Mesodermal cell (in vitro differentiated cells): ENCODE measurements around the gene PACSIN2.
"Not testable (repeated sequence)": the region's sequence is repeated elsewhere in the genome, so short reads cannot be mapped to it uniquely, and the experiment has no call there.

ENCODE experiments used
- H3K27ac ChIP-seq: 2 replicates; pipeline ENCODE4 v1.7.0; 2013; ENCODE audit warnings: mild to moderate bottlenecking, low read depth, low read length, moderate library complexity; ENCODE audit not compliant: severe bottlenecking
- H3K36me3 ChIP-seq: 2 replicates; pipeline ENCODE4 v1.7.1; 2013; ENCODE audit warnings: mild to moderate bottlenecking, low read length, moderate library complexity; ENCODE audit not compliant: control insufficient read depth, insufficient read depth
- H3K4me1 ChIP-seq: one replicate; pipeline ENCODE4 v1.7.1; 2013; ENCODE audit warnings: mild to moderate bottlenecking, low read length; ENCODE audit not compliant: insufficient read depth, control insufficient read depth, poor library complexity, severe bottlenecking
- H3K4me3 ChIP-seq: 2 replicates; pipeline ENCODE4 v1.7.0; 2013; ENCODE audit warnings: low read length, control low read depth, mild to moderate bottlenecking; ENCODE audit not compliant: insufficient read depth, poor library complexity, severe bottlenecking; ENCODE audit errors: extremely low read depth
- H3K9me3 ChIP-seq: 2 replicates; pipeline ENCODE4 v1.7.1; 2013; ENCODE audit warnings: mild to moderate bottlenecking, low read length, moderate library complexity; ENCODE audit not compliant: control insufficient read depth
- WGBS, 2 experiments: methylation state at CpG; one replicate each; pipeline ENCODE4 v1.1.5; 2013; ENCODE audit warnings: missing lambda C conversion rate in 2 of 2; ENCODE audit not compliant: insufficient coverage in 2 of 2; 5-methylcytosine and 5-hydroxymethylcytosine counted together

Gene PACSIN2

DNA sequence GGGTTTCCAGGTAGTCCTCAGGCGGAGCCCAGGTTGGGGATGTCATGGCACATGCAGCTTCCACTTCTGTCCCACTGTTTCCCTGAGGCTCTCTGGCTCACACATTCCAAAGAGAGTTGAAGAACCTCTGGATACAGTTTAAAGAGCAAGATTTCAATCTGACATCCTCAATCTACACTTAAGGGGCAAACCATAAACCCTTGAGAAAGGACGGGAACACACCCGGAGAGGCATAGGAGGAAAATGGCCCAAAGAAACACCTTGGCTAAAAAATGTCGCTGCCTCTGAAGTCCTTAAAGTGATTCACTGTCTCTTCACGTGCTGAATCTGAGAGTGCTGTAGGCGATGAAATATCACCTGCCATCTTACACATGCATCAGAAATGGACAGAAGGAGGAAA lies 87.0 kb downstream of the PACSIN2 start:
- 100% methylated on average over 2 to 5 of the region's 6 CpGs for WGBS, 2 experiments
- H3K36me3 ChIP-seq = peaks cover 7% of the 10 kb centered on the region
- H3K27ac ChIP-seq = no peak overlapping the region
- H3K9me3 ChIP-seq = no peaks in the 10 kb centered on the region
- no peak overlapping the region for H3K4me3 ChIP-seq
- H3K4me1 ChIP-seq = peaks cover 13% of the 10 kb centered on the region

DNA sequence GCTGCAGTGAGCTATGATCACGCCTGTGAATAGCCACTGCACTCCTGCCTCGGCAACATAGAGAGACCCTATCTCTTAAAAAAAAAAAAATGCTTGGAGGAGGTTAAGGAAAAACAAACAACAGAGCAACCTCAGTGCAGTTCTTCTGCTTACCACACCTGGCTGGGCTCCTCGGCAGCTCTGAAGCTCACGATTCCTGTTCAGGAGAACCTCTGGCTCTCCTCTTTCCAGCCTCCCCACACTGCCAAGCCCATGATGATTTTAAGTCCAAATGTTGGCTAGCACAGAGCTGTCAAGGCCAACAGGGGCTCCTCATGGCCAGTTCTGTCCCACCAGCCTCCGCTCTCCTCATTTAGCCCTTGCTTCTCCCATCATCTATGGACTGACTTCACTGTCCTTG lies 88.2 kb downstream of the PACSIN2 start:
- Histone ChIP-seq H3K27ac (no peak overlapping the region), H3K4me3 (no peak overlapping the region), H3K36me3 (peaks cover 7% of the 10 kb centered on the region), H3K4me1 (peaks cover 24% of the 10 kb centered on the region), H3K9me3 (no peaks in the 10 kb centered on the region)
- WGBS, 2 experiments = 95 to 99% methylated on average over 3 to 4 of the region's 5 CpGs

DNA sequence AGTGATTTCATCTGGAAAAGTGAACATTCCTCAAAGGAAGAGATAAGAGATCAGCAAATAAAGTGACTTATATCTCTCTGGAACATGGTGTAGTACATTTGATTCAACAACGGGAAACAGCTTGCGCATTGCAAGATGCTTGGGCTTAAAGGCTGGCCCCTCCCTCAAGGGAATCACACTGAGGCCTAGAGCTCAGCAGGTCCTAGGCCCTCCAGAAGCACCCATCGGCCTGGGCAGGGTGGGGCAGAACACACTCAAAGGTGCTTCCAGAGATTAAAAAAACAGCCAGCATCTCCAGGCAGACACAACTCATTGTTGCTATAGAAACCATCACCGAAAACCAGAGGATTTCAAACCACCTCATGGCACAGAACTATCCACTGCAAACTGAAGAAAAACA lies 88.8 kb downstream of the PACSIN2 start:
- H3K4me1 ChIP-seq = peaks cover 31% of the 10 kb centered on the region
- no peak overlapping the region for H3K27ac ChIP-seq
- 90 to 96% methylated on average over 2 to 3 of the region's 4 CpGs for WGBS, 2 experiments
- H3K4me3 ChIP-seq = no peak overlapping the region
- H3K9me3 ChIP-seq = no peaks in the 10 kb centered on the region
- H3K36me3 ChIP-seq = peaks cover 7% of the 10 kb centered on the region

DNA sequence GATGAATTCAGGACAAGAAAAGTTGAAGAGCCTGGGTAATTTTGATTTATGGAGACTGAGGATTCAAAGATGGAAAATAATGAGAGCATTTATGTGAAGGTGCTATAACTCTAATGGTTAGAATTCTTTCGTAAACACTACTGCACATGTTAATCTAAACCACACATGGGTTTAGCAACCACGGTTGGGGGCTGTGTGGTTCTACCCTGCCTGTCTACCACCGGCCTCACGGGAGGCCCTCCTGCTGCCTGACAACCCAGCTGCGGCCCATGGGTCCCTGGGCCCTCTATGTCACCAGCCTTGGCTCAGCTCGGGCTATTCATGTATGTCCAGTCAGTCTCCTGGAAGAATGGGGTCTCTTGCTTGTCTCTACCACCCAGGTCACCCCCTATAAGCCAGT lies 89.4 kb downstream of the PACSIN2 start:
- Histone ChIP-seq H3K36me3 (peaks cover 7% of the 10 kb centered on the region), H3K4me1 (peaks cover 33% of the 10 kb centered on the region), H3K9me3 (no peaks in the 10 kb centered on the region), H3K4me3 (no peak overlapping the region), H3K27ac (no peak overlapping the region)
- WGBS, 2 experiments = 94 to 97% methylated on average over 6 of the region's 6 CpGs

DNA sequence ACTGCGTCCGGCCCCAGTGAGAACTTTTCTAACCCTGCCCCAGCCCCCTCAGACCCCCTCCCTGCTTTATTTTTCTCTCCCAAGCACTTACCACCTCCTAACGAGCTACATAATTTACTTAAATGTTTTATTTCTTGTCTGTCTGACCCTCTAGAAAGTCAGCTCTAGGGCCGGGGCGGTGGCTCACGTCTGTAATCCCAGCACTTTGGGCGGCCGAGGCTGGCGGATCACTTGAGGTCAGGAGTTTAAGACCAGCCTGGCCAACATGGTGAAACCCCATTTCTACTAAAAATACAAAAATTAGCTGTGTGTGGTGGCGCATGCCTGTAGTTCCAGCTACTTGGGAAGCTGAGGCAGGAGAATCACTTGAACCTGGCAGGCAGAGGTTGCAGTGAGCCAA lies 89.9 kb downstream of the PACSIN2 start:
- H3K4me1 ChIP-seq = peaks cover 38% of the 10 kb centered on the region
- H3K27ac ChIP-seq, H3K9me3 ChIP-seq, H3K4me3 ChIP-seq, H3K36me3 ChIP-seq: not testable (repeated sequence)
- WGBS, 2 experiments = 84 to 97% methylated on average over 3 to 10 of the region's 10 CpGs

DNA sequence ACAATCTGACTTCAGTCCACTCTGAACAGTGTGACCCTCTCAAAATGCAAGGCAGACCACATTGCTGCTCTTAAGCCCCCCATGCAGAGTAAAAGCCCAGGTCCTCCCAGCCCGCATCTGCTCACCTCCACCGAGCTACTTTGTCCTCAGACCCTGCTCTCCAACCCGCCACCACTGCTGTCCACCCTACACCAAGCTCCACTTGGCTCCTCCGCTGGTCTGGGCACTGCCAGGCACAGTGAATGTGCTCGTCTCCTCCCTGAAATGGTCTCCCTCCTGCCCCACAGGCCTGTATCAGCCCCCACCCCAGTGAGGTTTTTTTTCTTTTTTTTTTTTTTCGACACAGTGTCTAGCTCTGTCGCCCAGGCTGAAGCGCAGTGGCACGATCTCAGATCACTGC lies 90.5 kb downstream of the PACSIN2 start:
- Histone ChIP-seq H3K27ac (no peak overlapping the region), H3K4me1 (peaks cover 43% of the 10 kb centered on the region), H3K36me3 (peaks cover 7% of the 10 kb centered on the region), H3K9me3 (no peaks in the 10 kb centered on the region), H3K4me3 (no peak overlapping the region)
- 98% methylated on average over 8 of the region's 9 CpGs; no CpG with 5 or more reads in 1 of the 2 experiments for WGBS, 2 experiments

DNA sequence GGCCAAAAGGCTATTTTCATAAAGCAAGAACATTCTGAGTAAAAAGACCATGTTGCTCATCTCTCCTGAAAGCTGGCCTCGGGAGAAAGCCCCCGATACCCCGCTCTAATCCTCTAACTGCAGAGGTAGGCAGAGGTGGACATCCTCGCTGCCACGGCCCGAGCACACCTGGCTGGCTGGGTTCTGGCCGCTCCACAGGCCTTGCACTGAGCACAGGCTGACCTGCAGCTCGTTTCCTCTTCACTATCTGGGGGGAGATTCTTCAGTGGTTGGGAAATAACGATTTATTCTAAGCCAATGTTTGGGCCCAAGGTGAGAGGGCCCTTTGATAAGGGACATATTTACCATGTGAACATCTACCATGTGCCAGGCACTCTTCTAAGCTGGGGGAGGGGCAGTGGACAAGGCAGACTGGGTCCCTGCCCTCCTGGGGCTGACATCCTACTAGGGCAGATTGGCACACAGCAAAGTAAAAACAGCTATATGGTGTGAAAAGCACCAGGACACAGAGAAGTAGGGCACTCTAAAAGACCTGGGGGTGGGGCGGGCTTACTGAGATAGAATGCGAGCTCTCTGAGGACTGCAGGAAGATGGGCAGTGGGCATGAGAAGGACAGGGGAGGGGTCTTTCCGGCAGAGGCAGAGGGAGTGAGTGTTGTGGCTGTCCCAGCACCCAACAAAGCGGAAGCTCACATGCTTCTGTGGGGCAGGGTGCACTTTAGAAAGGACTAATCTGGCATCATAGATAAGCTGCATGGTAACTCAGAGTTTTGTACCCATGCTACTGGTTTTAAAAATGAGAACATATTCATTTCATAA lies 92.4 kb downstream of the PACSIN2 start:
- peaks cover 8% of the 10 kb centered on the region for H3K36me3 ChIP-seq
- no peak overlapping the region for H3K4me3 ChIP-seq
- H3K9me3 ChIP-seq = no peaks in the 10 kb centered on the region
- peaks cover 47% of the 10 kb centered on the region for H3K4me1 ChIP-seq
- 92 to 94% methylated on average over 12 to 13 of the region's 13 CpGs for WGBS, 2 experiments
- peak overlapping the region; percentile 77 for H3K27ac ChIP-seq

DNA sequence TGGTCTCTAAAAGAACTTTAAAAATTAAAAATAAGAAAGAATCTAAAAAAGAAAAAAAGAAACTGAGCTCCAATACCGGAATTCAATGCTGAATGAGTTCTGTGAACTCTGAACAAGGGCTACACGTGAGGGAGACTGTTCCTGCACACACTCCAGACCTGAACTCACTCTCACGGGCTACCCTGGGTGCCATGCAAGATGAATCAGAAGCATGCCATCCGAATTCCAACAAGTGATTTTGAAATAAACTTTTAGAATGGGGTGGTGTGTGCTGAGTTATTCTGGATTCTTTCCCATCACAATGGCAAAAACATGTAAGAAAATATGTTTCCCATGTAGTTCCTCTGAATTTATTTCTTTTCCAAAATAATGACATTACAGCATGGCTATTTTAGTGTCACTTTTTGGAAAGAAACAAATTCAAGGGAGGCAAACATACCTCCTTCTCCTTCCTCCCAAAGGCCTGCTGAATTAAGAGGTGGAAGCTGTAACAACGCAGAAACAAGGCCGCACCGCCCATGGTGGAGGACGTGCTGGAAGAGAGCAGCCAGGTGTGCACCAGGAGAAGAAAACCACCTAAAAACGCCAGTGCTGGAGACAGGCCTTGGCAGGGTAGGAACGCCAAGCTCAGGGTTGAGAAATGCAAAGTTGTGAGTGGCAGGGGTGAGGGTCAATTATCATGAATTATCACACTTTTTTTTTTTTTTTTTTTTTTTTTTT lies 94.7 kb downstream of the PACSIN2 start:
- peaks cover 43% of the 10 kb centered on the region for H3K4me1 ChIP-seq
- no peaks in the 10 kb centered on the region for H3K9me3 ChIP-seq
- H3K36me3 ChIP-seq = peaks cover 9% of the 10 kb centered on the region
- H3K4me3 ChIP-seq = no peak overlapping the region
- WGBS, 2 experiments = 89 to 94% methylated on average over 7 to 9 of the region's 10 CpGs
- no peak overlapping the region for H3K27ac ChIP-seq

DNA sequence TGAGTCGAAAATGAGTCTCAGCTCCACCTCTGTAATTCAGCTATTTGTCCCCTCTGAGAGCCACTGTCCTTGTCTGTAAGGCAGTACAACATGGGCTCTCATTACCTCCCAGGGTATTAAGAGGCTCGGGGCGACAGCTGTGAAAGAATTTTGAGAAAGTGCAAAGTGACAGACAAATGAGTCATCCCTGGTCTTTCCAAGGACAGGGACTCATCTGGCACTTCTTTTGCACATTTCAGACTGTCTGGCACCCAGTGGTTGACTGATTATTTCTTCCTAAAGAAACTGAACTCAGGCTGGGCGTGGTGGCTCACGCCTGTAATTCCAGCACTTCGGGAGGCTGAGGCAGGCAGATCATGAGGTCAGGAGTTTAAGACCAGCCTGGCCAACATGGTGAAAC lies 95.8 kb downstream of the PACSIN2 start:
- no peak overlapping the region for H3K4me3 ChIP-seq
- H3K27ac ChIP-seq = no peak overlapping the region
- H3K9me3 ChIP-seq = no peaks in the 10 kb centered on the region
- peaks cover 44% of the 10 kb centered on the region for H3K4me1 ChIP-seq
- H3K36me3 ChIP-seq = peaks cover 9% of the 10 kb centered on the region
- 57 to 65% methylated on average over 4 of the region's 6 CpGs for WGBS, 2 experiments

DNA sequence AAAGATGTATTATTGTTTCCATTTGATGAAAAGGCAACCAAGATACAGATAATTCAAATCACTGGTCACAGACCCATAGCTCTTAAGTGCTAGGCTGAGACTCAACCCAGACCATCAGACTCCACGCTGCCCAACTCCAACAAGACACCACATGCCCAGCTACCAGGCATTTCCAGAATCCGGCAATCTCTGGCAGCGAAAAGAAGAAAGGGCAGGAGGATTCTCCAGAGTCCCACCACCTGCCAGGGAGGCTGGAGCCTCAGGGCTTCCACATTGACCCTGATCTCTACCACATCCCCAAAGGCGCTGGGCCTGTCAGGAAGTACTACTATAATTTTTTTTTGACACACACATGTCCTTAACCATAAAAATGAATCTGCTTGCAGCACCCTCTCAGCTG lies 96.4 kb downstream of the PACSIN2 start:
- 93 to 94% methylated on average over 3 to 4 of the region's 4 CpGs for WGBS, 2 experiments
- H3K9me3 ChIP-seq = no peaks in the 10 kb centered on the region
- H3K36me3 ChIP-seq = peaks cover 9% of the 10 kb centered on the region
- H3K27ac ChIP-seq = no peak overlapping the region
- peaks cover 43% of the 10 kb centered on the region for H3K4me1 ChIP-seq
- no peak overlapping the region for H3K4me3 ChIP-seq

DNA sequence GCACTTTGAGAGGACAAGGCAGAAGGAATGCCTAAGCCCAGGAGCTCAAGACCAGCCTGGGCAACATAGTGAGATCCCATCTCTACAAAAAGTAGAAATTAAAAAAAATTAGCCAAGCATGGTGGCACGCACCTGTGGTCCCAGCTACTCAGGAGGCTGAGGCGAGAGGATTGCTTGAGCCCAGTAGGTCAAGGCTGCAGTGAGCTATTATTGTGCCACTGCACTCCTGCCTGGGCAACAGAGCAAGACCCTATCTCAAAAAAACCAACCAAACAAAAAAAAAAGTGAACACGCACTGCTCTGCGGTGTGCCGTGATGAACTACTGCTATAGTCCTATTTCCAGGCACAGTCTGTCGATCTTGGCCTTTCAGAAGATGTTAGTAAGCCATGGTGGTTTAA lies 97.6 kb downstream of the PACSIN2 start:
- not testable (repeated sequence) for H3K27ac ChIP-seq
- WGBS, 2 experiments = 87 to 95% methylated on average over 3 to 6 of the region's 6 CpGs

More for the DNA sequence above, 97.6 kb downstream of the PACSIN2 start:
- not testable (repeated sequence) for H3K9me3 ChIP-seq, H3K4me3 ChIP-seq
- Histone ChIP-seq H3K36me3 (peaks cover 11% of the 10 kb centered on the region), H3K4me1 (peaks cover 36% of the 10 kb centered on the region)
